KMS-11 (cell line): ENCODE data around the gene AMFR.

Experiments used
- H2AFZ ChIP-seq: fragments of 200-600 bp; sonication (generic); 2 replicates; pipeline ENCODE4 v1.6.1; 2016; ENCODE audit warnings: antibody characterized with exemption, mixed run types, low read depth
- H3K27ac ChIP-seq: fragments of 200-600 bp; sonication (generic); 2 replicates; pipeline ENCODE4 v1.6.1; 2016; ENCODE audit warnings: mild to moderate bottlenecking, mixed run types
- H3K27me3 ChIP-seq: fragments of 200-600 bp; sonication (generic); 2 replicates; pipeline ENCODE4 v1.6.1; 2017; ENCODE audit warnings: mild to moderate bottlenecking, low read depth, mixed run types, moderate library complexity; ENCODE audit not compliant: insufficient read depth
- H3K36me3 ChIP-seq: fragments of 200-600 bp; sonication (generic); 2 replicates; pipeline ENCODE4 v1.6.1; 2017; ENCODE audit warnings: mild to moderate bottlenecking, mixed run types; ENCODE audit not compliant: insufficient read depth
- H3K4me1 ChIP-seq: fragments of 200-600 bp; sonication (generic); 2 replicates; pipeline ENCODE4 v1.6.1; 2016; ENCODE audit warnings: mild to moderate bottlenecking, low read depth, mixed run types; ENCODE audit not compliant: poor library complexity, severe bottlenecking
- H3K4me2 ChIP-seq: fragments of 200-600 bp; sonication (generic); 2 replicates; pipeline ENCODE4 v1.7.0; 2016; ENCODE audit warnings: mild to moderate bottlenecking, mixed run types
- H3K4me3 ChIP-seq: fragments of 200-600 bp; sonication (generic); IDR thresholded peaks from 2 replicates; pipeline ENCODE4 v1.6.1; 2017; ENCODE audit warnings: low read depth, low read length, mixed read lengths; ENCODE audit not compliant: insufficient read depth
- H3K79me2 ChIP-seq: fragments of 200-600 bp; sonication (generic); 2 replicates; pipeline ENCODE4 v1.6.1; 2016; ENCODE audit warnings: low read depth, mixed run types; ENCODE audit not compliant: insufficient read depth
- H3K9ac ChIP-seq: fragments of 200-600 bp; sonication (generic); 2 replicates; pipeline ENCODE4 v1.6.1; 2016; ENCODE audit warnings: mild to moderate bottlenecking, mixed run types
- H4K20me1 ChIP-seq: fragments of 200-600 bp; sonication (generic); 2 replicates; pipeline ENCODE4 v1.6.1; 2016; ENCODE audit warnings: mild to moderate bottlenecking, mixed run types; ENCODE audit not compliant: insufficient read depth
- CTCF ChIP-seq: fragments of 200-600 bp; sonication (generic); conservative IDR thresholded peaks from 2 replicates; pipeline ENCODE4 v1.6.1; 2017; ENCODE audit warnings: low read depth, mild to moderate bottlenecking, antibody characterized with exemption, low read length, moderate library complexity, mixed read lengths

The AMFR gene

GRCh38 chr16:56325956-56326355 lies 99.4 kb downstream of the AMFR start:
- Histone ChIP-seq H3K4me3 (no peak overlapping the region), H3K79me2 (no peaks in the 10 kb centered on the region), H3K36me3 (no peaks in the 10 kb centered on the region), H3K4me1 (no peaks in the 10 kb centered on the region), H4K20me1 (no peaks in the 10 kb centered on the region), H3K27ac (no peak overlapping the region), H3K9ac (no peak overlapping the region), H2AFZ (no peak overlapping the region), H3K4me2 (no peak overlapping the region), H3K27me3 (no peaks in the 10 kb centered on the region)
- TF ChIP-seq CTCF: no peak

GRCh38 chr16:56324406-56324805 lies 100.9 kb downstream of the AMFR start:
- Histone ChIP-seq H3K79me2 (no peaks in the 10 kb centered on the region), H3K9ac (no peak overlapping the region), H3K4me3 (no peak overlapping the region), H3K27ac (no peak overlapping the region), H2AFZ (no peak overlapping the region), H3K36me3 (no peaks in the 10 kb centered on the region), H3K4me1 (no peaks in the 10 kb centered on the region), H3K4me2 (no peak overlapping the region), H3K27me3 (no peaks in the 10 kb centered on the region), H4K20me1 (no peaks in the 10 kb centered on the region)
- no peak for TF ChIP-seq CTCF

- TF ChIP-seq CTCF: no peak
- Histone ChIP-seq H3K79me2 (no peaks in the 10 kb centered on the region), H3K36me3 (no peaks in the 10 kb centered on the region), H3K4me2 (no peak overlapping the region), H2AFZ (no peak overlapping the region), H4K20me1 (no peaks in the 10 kb centered on the region), H3K27me3 (no peaks in the 10 kb centered on the region), H3K4me3 (no peak overlapping the region), H3K27ac (no peak overlapping the region), H3K4me1 (no peaks in the 10 kb centered on the region), H3K9ac (no peak overlapping the region)
Observed at GRCh38 chr16:56321571-56321970, 103.8 kb downstream of the AMFR start.

GRCh38 chr16:56320811-56321558 lies 104.4 kb downstream of the AMFR start:
- no peak for TF ChIP-seq CTCF
- Histone ChIP-seq H3K27me3 (no peaks in the 10 kb centered on the region), H3K4me1 (no peaks in the 10 kb centered on the region), H2AFZ (no peak overlapping the region), H3K27ac (no peak overlapping the region), H3K36me3 (no peaks in the 10 kb centered on the region), H3K4me3 (no peak overlapping the region), H3K9ac (no peak overlapping the region), H3K4me2 (no peak overlapping the region), H4K20me1 (no peaks in the 10 kb centered on the region), H3K79me2 (no peaks in the 10 kb centered on the region)
